Prostate gland (tissue), 2 donors: ENCODE results near the gene MSH2.

ENCODE experiments used
- POLR2A ChIP-seq: fragments of 450-650 bp; IDR thresholded peaks from one replicate; pipeline ENCODE4 v1.6.1; 2016; ENCODE audit warnings: antibody characterized with exemption, mild to moderate bottlenecking
- TF ChIP-seq, protein P1 (sequence below), 4 experiments: fragments of 200-600 bp in 2 of 4; fragments of 450-650 bp in 2 of 4; sonication (generic) in 2 of 4; IDR thresholded peaks; 1 replicate in 3 of 4; 2 replicates in 1 of 4; pipeline ENCODE4 v1.5.1; 2016 to 2019; ENCODE audit warnings: antibody characterized with exemption in 4 of 4, mild to moderate bottlenecking in 2 of 4, moderate library complexity in 2 of 4

DNA sequence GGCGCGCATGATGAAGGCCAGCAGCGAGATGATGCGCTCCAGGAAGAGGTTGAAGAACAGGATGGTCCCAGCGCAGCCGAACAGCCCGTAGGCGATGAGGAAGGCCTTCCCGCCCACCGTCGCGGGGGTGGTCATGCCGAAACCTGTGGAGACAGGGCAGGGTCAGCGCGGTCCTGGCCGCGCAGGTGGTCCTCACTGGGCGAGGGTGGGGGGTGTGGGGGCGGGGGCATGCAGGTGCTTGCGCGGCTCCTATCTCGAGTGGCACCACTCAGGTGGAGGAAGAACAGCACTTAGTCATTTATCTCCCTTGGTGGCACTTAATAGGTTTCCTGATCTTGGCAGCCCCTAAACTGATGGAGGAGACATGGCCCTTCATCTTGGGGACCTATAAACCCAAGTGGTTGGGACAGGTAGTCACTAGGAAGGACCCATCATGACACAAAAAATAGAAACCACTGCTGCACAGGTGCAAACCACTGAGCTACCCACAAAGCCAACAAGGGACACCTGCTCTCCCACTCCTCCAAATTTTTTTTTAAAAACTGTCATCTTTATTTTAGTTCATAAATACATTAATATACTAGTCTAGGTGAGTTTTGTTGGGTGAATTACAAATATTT, 118.8 kb downstream of the MSH2 start:
- TF ChIP-seq, protein P1, sequence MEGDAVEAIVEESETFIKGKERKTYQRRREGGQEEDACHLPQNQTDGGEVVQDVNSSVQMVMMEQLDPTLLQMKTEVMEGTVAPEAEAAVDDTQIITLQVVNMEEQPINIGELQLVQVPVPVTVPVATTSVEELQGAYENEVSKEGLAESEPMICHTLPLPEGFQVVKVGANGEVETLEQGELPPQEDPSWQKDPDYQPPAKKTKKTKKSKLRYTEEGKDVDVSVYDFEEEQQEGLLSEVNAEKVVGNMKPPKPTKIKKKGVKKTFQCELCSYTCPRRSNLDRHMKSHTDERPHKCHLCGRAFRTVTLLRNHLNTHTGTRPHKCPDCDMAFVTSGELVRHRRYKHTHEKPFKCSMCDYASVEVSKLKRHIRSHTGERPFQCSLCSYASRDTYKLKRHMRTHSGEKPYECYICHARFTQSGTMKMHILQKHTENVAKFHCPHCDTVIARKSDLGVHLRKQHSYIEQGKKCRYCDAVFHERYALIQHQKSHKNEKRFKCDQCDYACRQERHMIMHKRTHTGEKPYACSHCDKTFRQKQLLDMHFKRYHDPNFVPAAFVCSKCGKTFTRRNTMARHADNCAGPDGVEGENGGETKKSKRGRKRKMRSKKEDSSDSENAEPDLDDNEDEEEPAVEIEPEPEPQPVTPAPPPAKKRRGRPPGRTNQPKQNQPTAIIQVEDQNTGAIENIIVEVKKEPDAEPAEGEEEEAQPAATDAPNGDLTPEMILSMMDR (IDR thresholded peaks at IDR 0.05): no peak
- no peak for TF ChIP-seq POLR2A
